GM10266 (cell line): Measurements from ENCODE around the gene DGCR8.

Experiments
- DNase-seq: peaks from one replicate; pipeline ENCODE4 v3.0.0; 2012; ENCODE audit errors: extremely low spot score
- TF ChIP-seq, protein P1 (sequence below): IDR thresholded peaks from 2 replicates; pipeline ENCODE4 v1.5.1; 2012; ENCODE audit warnings: mild to moderate bottlenecking, low read depth; ENCODE audit not compliant: control insufficient read depth, insufficient read depth; ENCODE audit errors: missing control alignments

The DGCR8 gene

DNA sequence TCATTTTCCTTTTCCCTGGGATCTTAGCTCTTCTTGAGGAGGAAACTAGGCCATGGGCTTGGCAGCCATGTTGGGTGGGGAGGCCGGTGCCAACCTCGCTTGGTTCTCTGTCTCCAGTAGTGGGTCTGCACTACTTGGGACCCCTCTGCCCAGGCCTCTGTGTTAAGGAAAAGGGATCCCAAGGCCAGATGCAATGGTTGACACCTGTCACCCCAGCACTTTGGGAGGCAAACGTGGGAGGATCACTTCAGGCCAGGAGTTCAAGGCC is 49.6 kb downstream of the DGCR8 start:
- DNase-seq, result no peak
- TF ChIP-seq, protein P1, sequence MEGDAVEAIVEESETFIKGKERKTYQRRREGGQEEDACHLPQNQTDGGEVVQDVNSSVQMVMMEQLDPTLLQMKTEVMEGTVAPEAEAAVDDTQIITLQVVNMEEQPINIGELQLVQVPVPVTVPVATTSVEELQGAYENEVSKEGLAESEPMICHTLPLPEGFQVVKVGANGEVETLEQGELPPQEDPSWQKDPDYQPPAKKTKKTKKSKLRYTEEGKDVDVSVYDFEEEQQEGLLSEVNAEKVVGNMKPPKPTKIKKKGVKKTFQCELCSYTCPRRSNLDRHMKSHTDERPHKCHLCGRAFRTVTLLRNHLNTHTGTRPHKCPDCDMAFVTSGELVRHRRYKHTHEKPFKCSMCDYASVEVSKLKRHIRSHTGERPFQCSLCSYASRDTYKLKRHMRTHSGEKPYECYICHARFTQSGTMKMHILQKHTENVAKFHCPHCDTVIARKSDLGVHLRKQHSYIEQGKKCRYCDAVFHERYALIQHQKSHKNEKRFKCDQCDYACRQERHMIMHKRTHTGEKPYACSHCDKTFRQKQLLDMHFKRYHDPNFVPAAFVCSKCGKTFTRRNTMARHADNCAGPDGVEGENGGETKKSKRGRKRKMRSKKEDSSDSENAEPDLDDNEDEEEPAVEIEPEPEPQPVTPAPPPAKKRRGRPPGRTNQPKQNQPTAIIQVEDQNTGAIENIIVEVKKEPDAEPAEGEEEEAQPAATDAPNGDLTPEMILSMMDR, result no peak

DNA sequence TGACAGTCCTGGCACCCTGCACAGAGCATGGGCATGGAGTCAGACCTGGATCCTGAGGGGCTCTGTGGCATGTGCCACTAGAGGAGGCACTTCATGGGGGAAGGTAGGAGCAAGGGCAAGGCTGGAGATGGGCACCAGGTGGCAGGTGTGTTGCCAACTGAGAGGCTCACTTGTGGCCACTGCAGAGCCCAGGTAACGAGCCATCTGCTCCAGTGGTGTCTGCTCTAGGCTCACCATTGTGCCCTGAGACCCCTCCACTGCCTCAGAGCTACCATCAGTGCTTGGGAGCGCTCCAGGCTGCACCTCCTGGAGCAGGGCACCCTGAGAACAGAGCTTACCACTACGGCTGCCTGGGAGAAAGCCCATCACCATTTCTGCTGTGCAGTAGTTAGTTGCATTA is 50.3 kb downstream of the DGCR8 start:
- TF ChIP-seq, protein P1, result no peak
- DNase-seq, result no peak

DNA sequence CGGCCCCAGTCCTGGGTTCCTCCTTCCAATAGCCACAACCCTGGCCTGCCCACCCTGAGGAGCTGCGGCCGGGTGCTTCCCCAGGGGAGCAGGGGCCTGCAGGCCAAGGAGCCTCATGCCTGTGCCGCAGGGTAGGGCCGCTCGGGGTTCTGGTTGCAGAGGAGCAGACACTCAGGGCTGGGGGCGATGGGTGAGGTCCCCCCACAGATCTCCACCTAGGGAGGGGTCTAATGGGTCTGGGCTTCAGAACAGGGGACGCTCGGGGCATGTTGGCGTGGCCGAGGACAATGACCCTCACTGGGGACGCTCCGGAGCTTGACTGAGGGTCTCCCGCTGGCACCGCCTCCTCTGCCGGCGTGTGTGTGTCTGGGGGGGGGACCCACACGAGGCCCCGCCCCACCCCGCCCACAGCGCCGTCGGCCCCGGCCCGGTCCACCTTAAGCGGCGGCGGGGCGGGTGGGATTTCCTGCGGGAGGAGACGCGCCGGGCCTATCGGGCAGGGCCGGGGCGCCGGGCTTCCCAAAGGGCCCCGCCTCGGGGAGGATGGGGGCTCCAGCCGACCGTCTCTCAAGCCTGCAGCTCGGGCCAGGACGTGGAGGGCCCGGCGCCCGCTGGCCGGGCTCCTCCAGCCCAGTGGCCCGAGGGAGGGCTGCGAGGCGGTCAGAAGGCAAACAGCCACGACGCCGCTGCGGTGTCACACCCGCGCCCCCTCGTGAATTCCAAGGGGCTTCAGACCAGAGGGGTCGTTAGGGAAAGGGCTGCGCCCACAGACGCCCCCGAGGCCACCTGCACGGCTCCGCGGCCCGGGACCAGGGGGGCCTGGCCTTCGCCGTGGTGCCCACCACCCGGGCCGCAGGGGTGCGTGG is 50.9 kb downstream of the DGCR8 start:
- DNase-seq, result peak; percentile 93
- TF ChIP-seq, protein P1, result no peak

DNA sequence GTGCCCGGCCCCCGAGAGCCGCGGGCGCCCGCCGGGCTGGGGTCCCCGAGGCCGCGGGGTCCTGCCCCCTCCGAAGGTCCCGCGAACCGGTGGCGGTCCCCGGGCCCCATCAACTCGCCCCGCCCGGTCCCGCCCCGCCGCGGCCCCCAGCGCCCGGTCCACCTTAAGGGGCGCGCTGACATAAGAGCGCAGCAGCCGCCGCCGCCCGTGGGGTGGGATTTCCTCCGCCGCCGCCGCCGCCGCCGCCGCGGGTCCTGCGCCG is 51.5 kb downstream of the DGCR8 start, which contains the start of gene ZDHHC8:
ZDHHC8 (plus strand) TSS at position 208 of the 262 bp plus-strand sequence. CDS start 144 bp downstream, outside the sequence.
- TF ChIP-seq, protein P1, result no peak
- DNase-seq, result peak; percentile 90

DNA sequence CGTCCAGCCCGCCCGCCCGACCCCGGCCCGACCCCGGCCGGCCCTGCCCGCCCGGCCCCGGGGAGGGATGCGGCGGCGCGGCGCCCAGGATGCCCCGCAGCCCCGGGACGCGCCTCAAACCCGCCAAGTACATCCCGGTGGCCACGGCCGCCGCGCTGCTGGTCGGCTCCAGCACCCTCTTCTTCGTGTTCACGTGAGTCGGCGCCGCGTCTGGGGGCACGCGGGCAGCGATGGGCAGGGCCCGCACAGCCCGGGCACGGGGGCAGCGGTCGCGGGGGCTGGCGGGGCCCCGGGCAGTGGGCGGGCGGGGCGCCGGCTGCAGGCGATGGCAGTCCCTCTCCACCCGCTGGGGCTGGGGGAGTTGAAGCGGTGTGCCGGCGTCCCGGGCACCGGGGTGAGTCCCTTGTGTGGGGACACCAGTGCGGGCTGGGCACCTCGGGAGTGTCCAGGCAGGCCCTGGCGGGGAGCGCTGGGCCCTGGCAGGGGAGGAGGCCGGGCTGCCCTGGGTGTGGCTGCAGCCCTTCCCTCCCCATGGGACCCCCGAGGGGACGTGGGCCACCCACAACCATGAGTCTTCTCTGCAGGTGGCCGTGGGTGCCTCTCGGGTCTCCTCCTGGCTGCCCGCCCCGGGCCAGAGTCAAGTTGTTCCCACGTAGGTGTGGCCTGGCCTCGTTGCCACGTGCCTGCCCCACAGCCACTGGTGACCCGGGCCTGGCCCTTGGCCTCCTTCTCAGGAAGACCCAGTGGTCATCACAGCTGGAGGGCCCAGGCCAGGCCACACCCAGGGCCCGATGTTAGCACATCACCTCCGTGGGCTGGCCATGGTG is 52.0 kb downstream of the DGCR8 start:
- no peak for DNase-seq
- TF ChIP-seq, protein P1, result no peak

DNA sequence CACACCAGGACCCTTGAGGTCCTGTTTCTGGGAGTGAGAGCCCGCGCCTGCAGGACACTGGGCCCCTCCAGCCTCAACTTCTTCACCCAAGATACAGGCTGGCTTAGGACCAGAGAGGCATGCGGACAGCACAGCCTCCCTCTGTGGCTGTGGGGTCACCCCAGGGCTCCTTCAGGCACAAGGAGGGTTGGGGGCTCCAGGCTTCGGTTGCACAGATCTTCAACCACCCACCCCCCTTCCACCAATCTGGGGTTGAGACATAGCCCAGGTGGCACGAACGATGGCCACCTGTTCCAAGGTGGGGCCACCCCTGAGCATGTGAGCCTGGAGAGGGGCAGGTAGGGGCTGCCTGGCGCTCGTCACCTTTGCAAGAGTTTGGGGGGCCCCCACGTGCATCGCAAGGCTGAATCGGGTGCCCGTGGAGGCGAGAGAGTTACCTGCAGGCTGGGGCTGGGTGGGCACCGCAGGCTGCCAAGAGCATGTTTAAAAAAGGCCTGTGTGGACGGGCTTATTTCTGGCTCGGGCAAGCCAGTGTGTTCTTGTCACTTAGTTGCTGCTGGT is 52.7 kb downstream of the DGCR8 start:
- TF ChIP-seq, protein P1, result no peak
- DNase-seq, result no peak
